Measurements from ENCODE around the gene PREX1. TPM values are rescaled to one million over a fixed set of nuclear protein-coding genes. Genes with fewer than 3 reads are reported as not detected.

Gene PREX1
- total and polyA plus RNA-seq, 2 donors (not counting 1 experiment from before 2014, with no cell fraction given) = 1.0 to 3.1 TPM

DNA sequence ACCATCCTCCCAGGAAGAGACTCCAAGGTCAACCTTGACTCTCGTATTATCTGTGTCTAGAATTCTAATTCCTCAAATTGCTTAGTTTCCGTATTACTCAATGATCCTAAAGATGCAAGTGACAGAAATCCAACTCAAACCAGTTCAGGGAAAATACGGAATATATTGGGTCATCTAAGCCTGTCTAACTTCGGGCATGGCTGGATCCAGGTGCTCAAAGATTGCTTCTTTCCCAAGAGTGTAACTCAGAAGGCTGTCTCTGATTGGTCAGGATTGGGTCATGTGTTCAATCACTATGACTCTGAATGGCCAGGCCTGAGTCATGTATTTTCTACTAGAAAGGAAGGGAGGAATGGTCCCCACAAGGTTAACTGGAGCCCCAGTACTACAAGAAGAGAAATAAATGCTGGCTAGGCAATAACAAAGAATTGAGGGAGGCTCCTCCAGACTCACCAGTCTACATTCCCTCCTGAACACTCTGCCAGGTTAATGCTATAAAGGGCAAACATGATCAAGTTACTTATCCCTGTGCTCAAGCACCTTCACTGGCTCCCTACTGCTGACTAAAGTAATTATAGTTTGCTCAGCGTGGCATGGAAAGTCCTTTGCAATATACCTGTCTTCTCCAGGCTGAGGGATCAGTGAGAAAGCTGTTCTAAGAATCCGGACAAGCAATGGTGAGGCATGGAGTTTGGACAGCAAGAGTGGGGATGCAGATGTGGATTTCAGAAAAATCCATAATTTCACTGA lies 15.4 kb upstream of the PREX1 start:
- no peaks in the 10 kb centered on the region for H3K27me3 ChIP-seq (ENCODE audit: control insufficient read depth, insufficient read depth, low read length)
- H3K27ac ChIP-seq (ENCODE audit: insufficient read depth, low read length) = no peak overlapping the region
- no peak overlapping the region for H3K9ac ChIP-seq (ENCODE audit: insufficient read depth, low read length)
- peaks cover 6% of the 10 kb centered on the region for H3K4me1 ChIP-seq (ENCODE audit: control insufficient read depth, extremely low read depth, insufficient read depth, low read length)
- TF ChIP-seq EZH2 (IDR thresholded peaks at IDR 0.05; ENCODE audit: low read length, missing control alignments) = no peak
- TF ChIP-seq, protein P1, sequence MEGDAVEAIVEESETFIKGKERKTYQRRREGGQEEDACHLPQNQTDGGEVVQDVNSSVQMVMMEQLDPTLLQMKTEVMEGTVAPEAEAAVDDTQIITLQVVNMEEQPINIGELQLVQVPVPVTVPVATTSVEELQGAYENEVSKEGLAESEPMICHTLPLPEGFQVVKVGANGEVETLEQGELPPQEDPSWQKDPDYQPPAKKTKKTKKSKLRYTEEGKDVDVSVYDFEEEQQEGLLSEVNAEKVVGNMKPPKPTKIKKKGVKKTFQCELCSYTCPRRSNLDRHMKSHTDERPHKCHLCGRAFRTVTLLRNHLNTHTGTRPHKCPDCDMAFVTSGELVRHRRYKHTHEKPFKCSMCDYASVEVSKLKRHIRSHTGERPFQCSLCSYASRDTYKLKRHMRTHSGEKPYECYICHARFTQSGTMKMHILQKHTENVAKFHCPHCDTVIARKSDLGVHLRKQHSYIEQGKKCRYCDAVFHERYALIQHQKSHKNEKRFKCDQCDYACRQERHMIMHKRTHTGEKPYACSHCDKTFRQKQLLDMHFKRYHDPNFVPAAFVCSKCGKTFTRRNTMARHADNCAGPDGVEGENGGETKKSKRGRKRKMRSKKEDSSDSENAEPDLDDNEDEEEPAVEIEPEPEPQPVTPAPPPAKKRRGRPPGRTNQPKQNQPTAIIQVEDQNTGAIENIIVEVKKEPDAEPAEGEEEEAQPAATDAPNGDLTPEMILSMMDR (conservative IDR thresholded peaks at IDR 0.05 in 1 of 2, IDR thresholded peaks at IDR 0.05 in 1 of 2; ENCODE audit: low read depth in 1 of 2, low read length in 2 of 2) = no peak
- no peak overlapping the region for H3K4me3 ChIP-seq (replicated peaks in 1 of 4; ENCODE audit: control extremely low read depth in 1 of 4, insufficient read depth in 1 of 4, low read depth in 3 of 4, low read length in 4 of 4)
- DNase-seq (ENCODE audit: low read depth in 2 of 2) = no peak
- H2AFZ ChIP-seq (ENCODE audit: low read length) = no peak overlapping the region
- no peaks in the 10 kb centered on the region for H3K36me3 ChIP-seq (ENCODE audit: control insufficient read depth, insufficient read depth, low read length)
- H4K20me1 ChIP-seq (ENCODE audit: control insufficient read depth, extremely low read depth, insufficient read depth, low read length) = no peaks in the 10 kb centered on the region
- H3K4me2 ChIP-seq (ENCODE audit: extremely low read depth, insufficient read depth, low read length) = no peak overlapping the region
- no peaks in the 10 kb centered on the region for H3K9me3 ChIP-seq (ENCODE audit: control insufficient read depth, insufficient read depth, low read depth, low read length)
- no peaks in the 10 kb centered on the region for H3K79me2 ChIP-seq (ENCODE audit: control insufficient read depth, insufficient read depth, low read length)

DNA sequence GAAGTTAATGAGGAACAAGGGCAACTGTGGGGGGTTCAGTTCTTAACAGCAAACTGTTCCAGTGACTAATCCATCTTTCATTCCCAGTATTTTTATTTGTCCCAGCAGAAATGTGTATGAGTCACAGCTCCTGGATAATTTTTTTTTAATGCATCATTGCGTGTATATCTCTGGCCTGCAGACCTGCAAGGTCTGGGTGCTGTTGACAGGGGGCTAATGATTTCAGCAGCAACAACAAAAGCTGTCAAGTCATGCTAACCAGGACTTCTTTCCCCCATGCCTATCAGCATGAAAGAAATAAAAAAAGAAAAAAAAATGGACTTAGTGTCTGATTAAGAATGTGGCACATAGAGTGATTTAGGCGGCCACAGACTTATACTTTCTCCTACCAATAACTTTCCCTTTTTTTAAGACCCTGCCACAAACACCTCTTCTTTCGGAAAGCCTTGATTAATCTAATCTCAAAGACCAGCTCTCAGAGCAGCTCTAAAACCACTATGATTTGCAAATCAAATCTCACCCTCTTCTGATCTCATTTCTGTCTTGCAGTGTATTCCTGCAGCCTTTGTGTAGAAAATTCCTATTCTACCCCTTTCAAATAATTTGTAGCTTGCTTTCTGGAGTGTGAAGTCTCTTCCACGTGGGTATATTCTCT lies 14.2 kb upstream of the PREX1 start:
- Histone ChIP-seq H3K4me1 (ENCODE audit: control insufficient read depth, extremely low read depth, insufficient read depth, low read length) (peaks cover 6% of the 10 kb centered on the region), H3K27me3 (ENCODE audit: control insufficient read depth, insufficient read depth, low read length) (no peaks in the 10 kb centered on the region), H3K4me3 (replicated peaks in 1 of 4; ENCODE audit: control extremely low read depth in 1 of 4, insufficient read depth in 1 of 4, low read depth in 3 of 4, low read length in 4 of 4) (no peak overlapping the region), H3K27ac (ENCODE audit: insufficient read depth, low read length) (no peak overlapping the region), H3K36me3 (ENCODE audit: control insufficient read depth, insufficient read depth, low read length) (no peaks in the 10 kb centered on the region), H3K4me2 (ENCODE audit: extremely low read depth, insufficient read depth, low read length) (no peak overlapping the region), H4K20me1 (ENCODE audit: control insufficient read depth, extremely low read depth, insufficient read depth, low read length) (no peaks in the 10 kb centered on the region), H3K79me2 (ENCODE audit: control insufficient read depth, insufficient read depth, low read length) (no peaks in the 10 kb centered on the region), H3K9me3 (ENCODE audit: control insufficient read depth, insufficient read depth, low read depth, low read length) (no peaks in the 10 kb centered on the region), H3K9ac (ENCODE audit: insufficient read depth, low read length) (no peak overlapping the region), H2AFZ (ENCODE audit: low read length) (no peak overlapping the region)
- DNase-seq (ENCODE audit: low read depth in 2 of 2) = peak; percentile 67 to 90
- TF ChIP-seq, protein P1 (conservative IDR thresholded peaks at IDR 0.05 in 1 of 2, IDR thresholded peaks at IDR 0.05 in 1 of 2; ENCODE audit: low read depth in 1 of 2, low read length in 2 of 2) = no peak
- TF ChIP-seq EZH2 (IDR thresholded peaks at IDR 0.05; ENCODE audit: low read length, missing control alignments) = no peak

DNA sequence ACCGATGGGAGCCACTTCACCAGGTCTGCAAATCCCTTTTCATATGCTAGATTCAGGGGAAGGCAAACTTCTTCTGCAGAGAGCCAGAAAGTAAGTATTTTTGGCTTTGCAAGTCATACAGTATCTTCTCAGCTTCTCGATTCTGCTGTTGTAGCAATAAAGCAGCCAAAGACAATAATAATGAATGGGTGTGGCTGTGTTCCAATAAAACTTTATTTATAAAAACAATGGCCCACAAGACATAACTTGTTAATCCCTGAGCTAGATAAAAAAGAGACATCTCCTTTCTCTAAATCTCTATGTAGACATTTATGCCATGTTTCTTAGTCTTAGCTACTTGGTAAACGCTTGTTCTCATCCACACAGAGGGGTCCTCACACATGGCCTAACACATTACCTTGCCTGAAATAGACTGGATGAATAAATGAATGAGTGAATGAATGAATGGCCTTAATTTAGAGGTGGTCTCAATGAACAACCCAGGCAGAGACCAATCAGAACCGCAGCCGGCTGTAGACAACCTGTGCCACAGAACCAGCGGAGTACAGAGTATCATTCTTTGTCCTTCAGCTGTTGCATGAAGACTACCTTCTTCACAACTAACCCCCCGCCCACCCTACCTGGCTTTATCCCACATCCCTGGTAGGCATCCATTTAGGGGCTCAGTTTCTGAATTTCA lies 13.5 kb upstream of the PREX1 start:
- H3K27ac ChIP-seq (ENCODE audit: insufficient read depth, low read length) = no peak overlapping the region
- H4K20me1 ChIP-seq (ENCODE audit: control insufficient read depth, extremely low read depth, insufficient read depth, low read length) = no peaks in the 10 kb centered on the region
- no peaks in the 10 kb centered on the region for H3K9me3 ChIP-seq (ENCODE audit: control insufficient read depth, insufficient read depth, low read depth, low read length)
- TF ChIP-seq, protein P1 (conservative IDR thresholded peaks at IDR 0.05 in 1 of 2, IDR thresholded peaks at IDR 0.05 in 1 of 2; ENCODE audit: low read depth in 1 of 2, low read length in 2 of 2) = no peak
- TF ChIP-seq EZH2 (IDR thresholded peaks at IDR 0.05; ENCODE audit: low read length, missing control alignments) = no peak
- H3K9ac ChIP-seq (ENCODE audit: insufficient read depth, low read length) = no peak overlapping the region
- peaks cover 6% of the 10 kb centered on the region for H3K4me1 ChIP-seq (ENCODE audit: control insufficient read depth, extremely low read depth, insufficient read depth, low read length)
- no peaks in the 10 kb centered on the region for H3K79me2 ChIP-seq (ENCODE audit: control insufficient read depth, insufficient read depth, low read length)
- DNase-seq (ENCODE audit: low read depth in 2 of 2) = peak; percentile 8 to 24
- H2AFZ ChIP-seq (ENCODE audit: low read length) = no peak overlapping the region
- no peak overlapping the region for H3K4me2 ChIP-seq (ENCODE audit: extremely low read depth, insufficient read depth, low read length)
- H3K27me3 ChIP-seq (ENCODE audit: control insufficient read depth, insufficient read depth, low read length) = no peaks in the 10 kb centered on the region
- H3K36me3 ChIP-seq (ENCODE audit: control insufficient read depth, insufficient read depth, low read length) = no peaks in the 10 kb centered on the region
- no peak overlapping the region for H3K4me3 ChIP-seq (replicated peaks in 1 of 4; ENCODE audit: control extremely low read depth in 1 of 4, insufficient read depth in 1 of 4, low read depth in 3 of 4, low read length in 4 of 4)

Data from fibroblast of lung (primary cell).